HG03064 (cell line): ENCODE measurements around the gene NPLOC4.
"Not testable (repeated sequence)": the region's sequence is repeated elsewhere in the genome, so short reads cannot be mapped to it uniquely, and the experiment has no call there.

Experiments
- ATAC-seq: cut with Tn5 transposase; IDR thresholded peaks from one replicate; pipeline ENCODE4 v1.9.1; 2021; ENCODE audit warnings: low read depth; ENCODE audit not compliant: unreplicated experiment

Gene NPLOC4

GRCh38 chr17:81638683-81639082 is 1.8 kb upstream of the NPLOC4 start:
- ATAC-seq: no peak

DNA sequence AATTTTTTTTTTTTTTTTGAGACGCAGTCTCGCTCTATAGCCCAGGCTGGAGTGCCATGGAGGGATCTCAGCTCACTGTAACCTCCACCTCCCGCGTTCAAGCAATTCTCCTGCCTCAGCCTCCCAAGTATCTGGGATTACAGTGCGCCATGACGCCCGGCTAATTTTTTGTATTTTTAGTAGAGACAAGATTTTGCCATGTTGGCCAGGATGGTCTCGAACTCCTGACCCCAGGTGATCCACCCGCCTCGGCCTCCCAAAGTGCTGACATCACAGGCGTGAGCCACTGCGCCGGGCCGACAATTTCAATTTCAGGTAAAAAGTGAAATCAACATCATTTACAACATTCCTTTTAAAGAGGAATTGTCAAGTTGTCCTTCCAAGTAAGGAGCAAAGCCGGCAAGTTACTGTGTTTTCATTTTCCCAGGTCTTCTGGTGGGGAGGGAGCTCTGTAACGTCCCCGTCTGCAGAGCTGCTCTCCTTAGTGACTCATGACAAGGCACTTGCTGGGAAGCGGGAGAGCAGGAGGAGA is 873 bp downstream of the NPLOC4 start:
- ATAC-seq: no peak

GRCh38 chr17:81635431-81635830 is 1.5 kb downstream of the NPLOC4 start:
- no peak for ATAC-seq

DNA sequence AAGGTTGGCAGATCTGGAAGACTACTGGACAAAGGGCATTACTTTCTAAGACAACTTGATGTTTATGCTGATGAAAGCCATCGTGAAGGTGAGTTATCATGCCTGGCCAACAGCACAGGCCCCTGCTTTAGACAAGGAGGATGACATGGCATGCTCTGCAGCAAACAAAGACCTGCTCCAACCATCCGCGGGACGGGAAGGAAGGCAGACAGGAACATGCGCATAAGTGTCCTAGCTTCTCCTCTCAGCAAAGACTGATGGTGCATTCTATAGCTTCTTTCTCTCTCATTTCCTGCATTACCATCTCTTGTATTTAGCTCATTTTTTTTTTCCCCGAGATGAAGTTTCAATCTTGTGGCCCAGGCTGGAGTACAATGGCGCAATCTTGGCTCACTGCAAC is 5.4 kb downstream of the NPLOC4 start:
- no peak for ATAC-seq

DNA sequence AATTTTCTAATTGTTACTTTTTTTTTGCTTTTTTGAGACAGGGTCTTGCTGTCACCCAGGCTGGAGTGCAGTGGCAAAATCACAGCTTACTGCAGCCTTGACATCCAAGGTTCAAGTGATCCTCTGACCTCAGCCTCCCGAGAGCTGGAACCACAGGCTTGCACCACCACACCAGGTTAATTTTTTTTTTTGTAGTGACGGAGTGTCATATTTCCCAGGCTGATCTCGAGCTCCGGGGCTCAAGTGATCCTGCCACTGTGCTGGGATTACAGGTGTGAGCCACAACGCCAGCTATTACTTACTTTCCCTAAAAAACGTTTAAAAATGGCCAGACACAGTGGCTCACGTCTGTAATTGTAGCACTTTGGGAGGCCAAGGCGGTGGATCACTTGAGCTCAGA is 6.6 kb downstream of the NPLOC4 start:
- ATAC-seq: no peak

- ATAC-seq: no peak
Measured at GRCh38 chr17:81621494-81622130, 15.3 kb downstream of the NPLOC4 start.

DNA sequence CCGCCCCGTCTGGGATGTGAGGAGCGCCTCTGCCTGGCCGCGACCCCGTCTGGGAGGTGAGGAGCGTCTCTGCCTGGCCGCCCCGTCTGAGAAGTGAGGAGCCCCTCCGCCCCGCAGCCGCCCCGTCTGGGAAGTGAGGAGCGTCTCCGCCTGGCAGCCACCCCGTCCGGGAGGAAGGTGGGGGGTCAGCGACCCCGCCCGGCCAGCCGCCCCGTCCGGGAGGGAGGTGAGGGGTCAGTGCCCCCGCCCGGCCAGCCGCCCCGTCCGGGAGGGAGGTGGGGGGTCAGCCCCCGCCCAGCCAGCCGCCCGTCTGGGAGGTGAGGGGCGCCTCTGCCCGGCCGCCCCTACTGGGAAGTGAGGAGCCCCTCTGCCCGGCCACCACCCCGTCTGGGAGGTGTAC is 18.6 kb downstream of the NPLOC4 start:
- not testable (repeated sequence) for ATAC-seq

DNA sequence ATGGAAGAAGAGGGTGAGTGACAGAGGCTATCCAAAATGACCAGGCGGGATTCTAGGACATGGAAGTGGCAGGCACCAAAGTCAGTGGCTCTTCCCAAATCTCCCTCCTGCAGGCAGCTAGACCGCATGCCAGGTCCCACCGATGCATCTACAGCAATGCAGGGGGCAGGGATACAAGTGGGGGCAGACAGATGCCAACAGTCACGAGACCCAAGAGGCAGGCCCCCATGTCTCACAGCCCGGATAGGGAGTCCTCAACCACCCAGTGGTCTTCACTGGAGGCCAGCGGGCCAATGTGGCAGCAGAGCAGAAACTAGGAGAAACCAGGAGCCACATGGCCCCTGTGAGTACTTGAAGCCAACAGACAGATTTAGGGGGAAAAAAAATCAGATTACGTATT is 20.0 kb downstream of the NPLOC4 start:
- no peak for ATAC-seq

DNA sequence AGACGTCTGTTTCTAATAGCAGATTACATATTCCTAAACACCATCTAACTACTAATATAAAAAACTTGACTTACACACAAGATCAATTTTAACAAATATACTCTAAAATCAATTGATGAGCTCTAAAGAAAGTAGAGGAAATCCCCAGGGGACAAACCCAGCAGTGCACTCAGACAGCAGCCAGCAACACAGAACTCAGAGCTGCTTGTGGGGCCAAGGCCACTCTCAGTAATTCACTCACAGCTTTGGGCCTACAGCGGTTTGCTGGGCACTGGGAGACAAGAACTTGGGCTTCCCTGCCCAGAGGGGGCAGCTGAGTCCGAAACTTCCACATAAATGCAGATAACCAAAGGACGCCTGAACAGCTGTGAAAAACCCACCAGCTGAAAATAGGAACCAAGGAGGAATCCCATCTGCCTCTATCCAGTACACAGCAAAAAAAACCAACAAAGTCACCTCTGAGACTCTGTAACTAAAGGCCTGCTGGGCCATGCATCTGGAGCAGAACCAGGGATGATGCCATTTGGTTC is 21.4 kb downstream of the NPLOC4 start:
- no peak for ATAC-seq

DNA sequence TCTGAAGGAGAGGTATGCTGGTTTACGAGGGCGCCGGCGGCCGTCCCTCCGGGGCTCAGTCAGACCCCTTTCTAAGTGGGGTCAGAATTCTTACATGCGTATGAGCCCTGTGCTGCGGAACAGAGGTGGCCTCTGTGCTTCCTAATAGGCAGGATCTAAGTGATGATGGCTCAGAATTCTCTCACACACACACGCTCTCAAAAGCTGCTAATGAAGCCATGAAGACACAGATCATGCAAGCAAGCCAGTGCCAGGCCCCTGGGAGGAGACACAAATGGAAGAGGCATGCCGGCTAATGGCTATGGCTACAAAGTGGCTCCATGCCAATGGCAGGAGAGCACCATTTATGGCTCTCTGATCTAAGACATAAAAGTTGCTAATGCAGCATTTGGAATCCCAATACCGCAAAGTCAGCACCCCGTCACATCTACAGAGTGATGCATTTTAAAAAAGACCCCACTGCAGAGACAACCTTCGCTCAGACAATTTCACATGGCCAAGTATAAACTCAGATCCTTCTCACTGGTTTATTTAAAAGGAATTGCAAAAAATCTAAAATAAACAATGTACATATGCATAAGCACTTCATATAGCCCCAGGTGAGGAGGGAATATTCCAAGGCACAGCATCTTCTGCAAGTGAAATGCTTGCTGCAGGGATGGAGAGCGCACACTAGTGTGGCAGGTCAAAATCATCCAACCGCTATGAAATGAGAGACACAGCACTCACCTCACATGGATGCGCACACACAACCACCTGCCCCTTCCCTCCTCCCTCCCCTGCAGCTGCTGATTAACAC is 24.5 kb downstream of the NPLOC4 start:
- no peak for ATAC-seq

DNA sequence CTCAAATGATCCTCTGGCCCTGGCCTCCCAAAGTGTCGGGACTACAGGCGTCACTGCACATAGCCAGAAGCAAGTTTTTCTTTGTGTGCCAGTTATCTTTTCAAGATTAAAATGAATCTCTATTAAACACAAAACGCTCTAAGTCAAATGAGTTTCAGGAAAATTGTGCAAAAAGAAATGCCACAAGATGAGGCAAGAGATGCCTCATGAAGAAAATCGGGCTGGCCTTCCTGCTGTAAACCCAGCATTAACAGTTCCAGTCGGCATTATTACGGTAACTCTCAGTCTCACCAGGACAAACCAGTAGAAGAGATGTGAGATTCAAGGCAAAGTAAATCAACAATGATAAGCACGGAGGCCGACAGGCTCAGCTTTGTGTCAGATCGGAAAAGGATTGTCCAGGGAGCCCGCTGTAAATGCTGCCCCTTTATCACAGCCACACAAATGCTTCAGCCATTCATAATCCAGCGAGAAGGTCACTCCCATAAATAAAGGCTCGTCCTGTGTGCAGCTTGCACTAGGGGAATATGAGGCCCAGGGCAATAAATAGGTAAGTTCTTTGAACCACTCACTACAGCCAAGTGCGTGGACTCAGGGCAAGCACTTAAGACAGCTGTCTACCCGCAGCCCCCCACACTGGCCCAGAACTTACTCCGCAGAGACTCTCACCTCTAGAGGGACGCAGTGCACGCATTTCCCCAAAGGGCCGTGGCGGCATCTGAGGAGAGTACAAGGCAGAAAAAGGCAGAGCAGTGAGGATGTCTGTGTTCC is 27.2 kb downstream of the NPLOC4 start:
- ATAC-seq: no peak

- no peak for ATAC-seq
Measured at GRCh38 chr17:81608605-81609004, 28.3 kb downstream of the NPLOC4 start.

DNA sequence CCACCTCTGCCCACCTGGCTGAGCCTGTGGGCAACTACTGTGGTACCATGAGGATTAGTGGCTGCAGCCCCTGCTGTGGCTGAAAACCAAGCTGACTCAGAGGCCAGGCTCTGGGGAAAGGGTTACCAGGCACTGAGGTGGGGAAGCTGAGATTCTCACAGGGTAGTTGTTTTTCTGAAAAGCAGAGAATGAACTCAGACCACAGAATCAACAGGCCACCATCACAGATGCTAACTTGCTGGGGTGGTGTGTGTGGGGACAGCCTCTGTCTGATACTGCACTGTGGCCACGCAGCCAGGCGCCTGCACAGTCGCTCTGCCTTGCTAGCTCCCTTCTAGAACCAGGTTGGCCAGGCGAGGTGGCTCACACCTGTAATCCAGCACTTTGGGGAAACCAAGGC is 28.8 kb downstream of the NPLOC4 start:
- ATAC-seq: no peak

DNA sequence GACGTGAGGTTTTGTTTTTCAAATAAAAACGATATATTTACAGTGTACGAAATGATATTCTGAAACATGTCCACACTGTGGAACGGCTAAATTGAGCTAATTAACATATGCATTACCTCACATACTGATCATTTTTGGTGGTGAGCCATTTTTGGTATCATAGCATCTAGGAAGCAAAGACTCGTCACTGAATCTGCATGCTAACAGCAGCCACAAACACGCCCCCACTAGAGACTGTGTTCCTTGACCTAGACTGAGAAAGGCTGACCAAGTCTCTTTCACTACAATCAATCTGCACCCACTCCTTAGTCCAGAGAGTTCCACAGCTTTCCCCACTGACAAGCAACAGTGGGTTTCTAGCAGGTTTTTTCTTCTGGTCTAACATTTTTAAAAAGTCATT is 29.5 kb downstream of the NPLOC4 start:
- no peak for ATAC-seq

GRCh38 chr17:81603846-81604610 is 32.9 kb downstream of the NPLOC4 start:
- no peak for ATAC-seq

DNA sequence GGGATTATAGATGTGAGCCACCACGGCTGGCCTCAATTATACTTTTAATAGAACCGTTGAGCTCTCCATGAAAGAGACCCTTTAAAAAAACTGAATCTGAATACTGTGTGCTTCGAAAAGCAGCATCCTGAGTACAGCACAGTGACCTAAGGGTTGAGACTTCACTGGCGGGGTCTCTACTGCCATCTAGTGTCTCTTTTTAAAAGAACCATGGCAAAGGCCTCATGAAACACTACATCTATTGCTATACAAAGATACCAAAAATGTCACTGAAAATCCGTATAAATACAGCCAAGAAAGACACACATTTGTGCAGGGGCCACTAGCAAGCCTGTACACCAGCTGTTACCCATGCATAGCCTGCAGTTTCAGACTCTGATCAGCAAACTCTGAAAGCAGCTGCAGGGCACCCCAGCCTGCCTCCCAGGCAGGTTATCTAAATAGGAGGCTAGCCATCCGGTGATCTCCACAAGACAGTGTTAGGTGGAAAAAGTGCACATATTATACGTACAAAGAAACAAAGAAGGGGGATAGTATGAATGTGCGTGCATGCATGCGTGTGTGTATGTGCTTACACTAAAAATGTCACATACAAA is 35.3 kb downstream of the NPLOC4 start:
- no peak for ATAC-seq

- ATAC-seq: no peak
Measured at GRCh38 chr17:81599719-81600486, 37.0 kb downstream of the NPLOC4 start.

- ATAC-seq: no peak
Measured at GRCh38 chr17:81593105-81593871, 43.6 kb downstream of the NPLOC4 start.
